ENCODE measurements around the gene SLC12A5.

Gene SLC12A5

DNA sequence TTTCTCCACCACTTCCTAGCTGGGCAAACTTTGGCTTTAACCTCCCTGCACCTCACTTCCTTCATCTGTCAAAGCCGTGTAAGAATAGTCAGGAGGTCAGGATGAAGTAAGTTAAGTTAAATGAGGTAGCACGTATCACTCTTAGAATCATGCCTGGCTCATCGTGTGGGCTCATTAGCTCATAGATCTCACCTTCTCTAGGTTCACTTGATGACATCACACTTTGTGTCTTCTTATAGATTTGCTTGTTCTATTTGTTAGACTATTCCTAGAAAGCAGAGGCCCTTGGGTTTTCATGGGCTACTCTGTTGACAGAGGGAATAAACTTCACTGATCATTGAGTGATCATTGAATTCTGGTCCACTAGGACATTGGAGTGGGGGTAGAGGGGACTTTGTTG lies 72.9 kb downstream of the SLC12A5 start:
- in situ Hi-C loops (cut with HindIII; ENCODE audit: low sequenced_read_pairs) = no loop called here

DNA sequence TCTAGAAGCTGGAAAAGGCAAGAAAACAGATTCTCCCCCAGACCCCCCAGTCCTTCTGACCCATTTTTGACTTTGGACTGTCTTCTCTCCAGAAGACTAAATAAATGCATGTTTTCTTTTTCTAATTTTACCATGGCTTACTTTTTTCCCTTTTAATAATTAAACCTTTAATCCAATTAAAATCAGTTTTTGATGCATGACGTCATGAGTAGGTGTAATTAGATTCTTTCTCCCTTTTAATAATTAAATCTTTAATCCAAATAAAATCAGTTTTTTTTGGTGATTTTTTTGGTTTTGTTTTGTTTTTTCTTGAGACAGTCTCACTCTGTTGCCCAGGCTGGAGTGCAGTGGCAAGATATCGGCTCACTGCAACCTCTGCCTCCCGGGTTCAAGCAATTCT lies 73.9 kb downstream of the SLC12A5 start:
- in situ Hi-C loops (cut with HindIII; ENCODE audit: low sequenced_read_pairs) = no loop called here

DNA sequence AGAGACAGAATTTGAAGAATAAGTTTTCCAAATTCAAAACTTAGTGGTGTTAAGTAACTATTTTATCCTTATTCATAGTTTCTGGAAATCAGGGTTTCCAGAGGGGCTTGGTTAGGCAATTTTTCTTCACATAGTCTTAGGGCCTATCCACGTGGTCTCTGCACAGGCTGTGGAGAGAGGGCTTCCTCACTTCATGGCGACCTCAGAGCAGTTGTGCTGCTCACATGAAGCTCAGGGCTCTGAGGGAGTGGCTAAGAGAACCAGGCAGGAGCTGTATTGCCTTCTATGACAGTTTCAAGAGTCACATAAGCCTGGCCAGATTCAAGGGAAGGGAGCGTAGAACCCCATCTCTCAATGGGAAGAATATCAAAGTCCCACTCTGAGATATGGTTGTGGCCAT lies 75.2 kb downstream of the SLC12A5 start:
- in situ Hi-C loops (cut with HindIII; ENCODE audit: low sequenced_read_pairs) = no loop called here

DNA sequence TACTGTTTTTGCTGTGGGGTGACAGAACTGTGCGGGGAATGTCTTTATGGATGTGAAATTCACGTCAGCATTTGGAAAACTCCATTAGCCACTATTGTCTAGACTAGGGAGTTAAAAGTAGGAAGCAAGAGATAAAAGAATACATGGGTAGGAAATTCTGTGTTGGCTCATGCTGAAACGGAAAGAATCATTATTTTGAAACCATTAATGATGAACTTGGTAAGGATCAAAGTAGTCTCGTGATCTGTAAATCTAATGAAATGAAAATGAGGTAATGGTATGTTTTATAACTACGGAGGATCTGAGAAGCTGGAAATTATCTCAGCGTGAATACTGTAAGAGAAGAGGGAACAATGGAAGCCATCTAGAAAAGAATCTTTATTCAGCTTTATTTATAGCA lies 78.0 kb downstream of the SLC12A5 start:
- in situ Hi-C loops (cut with HindIII; ENCODE audit: low sequenced_read_pairs) = no loop called here

DNA sequence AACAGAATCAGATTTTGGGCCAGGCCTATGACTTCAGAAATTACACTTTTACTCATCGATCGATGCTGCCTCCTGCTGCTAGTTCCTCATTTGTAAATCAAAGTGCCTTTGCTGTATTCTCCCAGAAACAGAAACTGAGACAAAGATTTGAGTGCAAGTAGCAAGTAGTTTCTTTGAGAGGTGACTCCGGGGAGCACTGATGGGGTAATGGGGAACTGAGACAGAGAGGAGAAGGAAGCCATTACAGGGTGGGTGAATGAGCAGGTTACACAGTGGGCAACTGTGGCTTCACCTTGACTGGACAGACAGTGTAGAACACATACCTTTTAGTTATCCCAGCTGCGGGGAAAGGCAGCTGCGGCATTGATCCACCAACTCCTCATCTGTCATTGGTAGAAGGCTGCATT lies 79.4 kb downstream of the SLC12A5 start:
- in situ Hi-C loops (cut with HindIII; ENCODE audit: low sequenced_read_pairs) = no loop called here

DNA sequence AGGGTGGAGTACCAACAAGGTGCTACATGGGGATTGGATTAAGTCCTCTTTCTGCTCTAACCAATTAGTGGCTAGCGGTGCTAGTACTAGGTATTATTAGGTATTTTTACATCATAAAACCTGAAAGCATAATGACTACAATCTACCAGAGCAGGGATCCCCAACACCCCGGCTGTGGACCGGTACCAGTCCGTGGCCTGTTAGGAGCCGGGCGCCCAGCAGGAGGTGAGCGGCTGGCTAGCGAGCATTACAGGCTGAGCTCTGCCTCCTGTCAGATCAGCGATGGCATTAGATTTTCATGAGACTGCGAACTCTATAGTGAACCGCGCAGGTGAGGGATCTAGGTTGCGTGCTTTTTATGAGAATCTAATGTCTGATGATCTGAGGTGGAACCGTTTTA lies 80.0 kb downstream of the SLC12A5 start:
- in situ Hi-C loops (cut with HindIII; ENCODE audit: low sequenced_read_pairs) = no loop called here
